Muscle layer of duodenum (tissue), 2 donors: Measurements from ENCODE around the gene NVL.
"Not testable (repeated sequence)": the region's sequence is repeated elsewhere in the genome, so short reads cannot be mapped to it uniquely, and the experiment has no call there.

Experiments used
- H3K27ac ChIP-seq: one replicate; pipeline ENCODE4 v1.7.0; 2013; ENCODE audit warnings: mild to moderate bottlenecking, low read length
- H3K27me3 ChIP-seq: one replicate; pipeline ENCODE4 v1.7.0; 2013; ENCODE audit warnings: low read depth, mild to moderate bottlenecking, control low read depth, low read length
- H3K36me3 ChIP-seq, 2 donors: one replicate each; pipeline ENCODE4 v1.7.0; 2013; ENCODE audit warnings: low read length in 2 of 2, control low read depth in 1 of 2, mild to moderate bottlenecking in 1 of 2; ENCODE audit not compliant: insufficient read depth in 2 of 2, control insufficient read depth in 1 of 2
- H3K4me1 ChIP-seq, 2 donors: one replicate each; pipeline ENCODE4 v1.7.0; 2013; ENCODE audit warnings: low read length in 2 of 2, mild to moderate bottlenecking in 2 of 2, control low read depth in 1 of 2, moderate library complexity in 1 of 2; ENCODE audit not compliant: insufficient read depth in 2 of 2, control insufficient read depth in 1 of 2
- H3K4me3 ChIP-seq, 2 donors: one replicate each; pipeline ENCODE4 v1.7.0; 2013; ENCODE audit warnings: low read length in 2 of 2, low read depth in 1 of 2, mild to moderate bottlenecking in 1 of 2
- H3K9me3 ChIP-seq, 2 donors: one replicate each; pipeline ENCODE4 v1.7.0; 2013; ENCODE audit warnings: low read length in 2 of 2, control low read depth in 1 of 2, mild to moderate bottlenecking in 1 of 2; ENCODE audit not compliant: control insufficient read depth in 1 of 2
- donor health status: healthy.

The NVL gene

GRCh38 chr1:224333309-224333926, 3.4 kb upstream of the NVL start:
- Histone ChIP-seq H3K27ac (no peak overlapping the region), H3K27me3 (no peaks in the 10 kb centered on the region), H3K36me3 (no peaks in the 10 kb centered on the region), H3K4me1 (peaks cover 0 to 19% of the 10 kb centered on the region in 2 donors), H3K4me3 (no peak overlapping the region), H3K9me3 (no peaks in the 10 kb centered on the region)

DNA sequence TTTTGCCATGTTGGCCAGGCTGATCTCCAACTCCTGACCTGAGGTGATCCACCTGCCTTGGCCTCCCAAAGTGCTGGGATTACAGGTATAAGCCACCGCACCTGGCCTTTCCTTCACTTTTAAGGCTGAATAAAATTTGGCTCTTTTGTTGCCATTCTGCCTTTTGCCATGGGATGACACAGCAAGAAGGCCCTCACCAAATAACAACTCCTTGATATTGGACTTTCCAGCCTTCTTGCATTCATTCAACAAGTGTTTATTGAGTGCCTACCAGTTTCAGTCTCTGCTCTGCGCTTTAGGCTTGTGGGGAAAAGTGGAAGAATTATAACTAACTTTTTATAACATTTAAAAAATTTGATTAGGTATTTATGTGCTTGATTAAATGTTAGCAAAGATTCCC, 1.9 kb upstream of the NVL start:
- Histone ChIP-seq H3K27me3 (no peaks in the 10 kb centered on the region), H3K36me3 (no peaks in the 10 kb centered on the region), H3K4me3 (no peak overlapping the region), H3K27ac (no peak overlapping the region), H3K9me3 (no peaks in the 10 kb centered on the region), H3K4me1 (peaks cover 0 to 22% of the 10 kb centered on the region in 2 donors)

DNA sequence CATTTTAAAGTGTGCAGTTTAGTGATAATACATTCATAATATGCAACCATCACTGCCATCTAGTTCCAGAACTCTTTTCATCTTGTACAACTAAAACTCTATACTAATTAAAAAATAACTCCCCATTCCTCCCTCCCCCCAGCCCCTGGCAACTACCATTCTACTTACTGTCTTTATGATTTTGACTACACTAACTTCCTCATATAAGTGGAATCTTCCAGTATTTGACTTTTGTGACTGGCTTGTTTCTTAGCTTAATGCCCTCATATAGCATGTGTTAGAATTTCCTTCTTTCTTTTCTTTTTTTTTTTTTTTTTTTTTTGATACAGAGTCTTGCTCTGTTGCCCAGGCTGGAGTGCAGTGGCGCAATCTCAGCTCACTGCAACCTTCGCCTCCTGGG, 1.4 kb upstream of the NVL start:
- peaks cover 0 to 22% of the 10 kb centered on the region in 2 donors for H3K4me1 ChIP-seq
- no peak overlapping the region for H3K4me3 ChIP-seq
- no peak overlapping the region for H3K27ac ChIP-seq
- H3K27me3 ChIP-seq: no peaks in the 10 kb centered on the region
- H3K36me3 ChIP-seq: no peaks in the 10 kb centered on the region
- H3K9me3 ChIP-seq: no peaks in the 10 kb centered on the region

DNA sequence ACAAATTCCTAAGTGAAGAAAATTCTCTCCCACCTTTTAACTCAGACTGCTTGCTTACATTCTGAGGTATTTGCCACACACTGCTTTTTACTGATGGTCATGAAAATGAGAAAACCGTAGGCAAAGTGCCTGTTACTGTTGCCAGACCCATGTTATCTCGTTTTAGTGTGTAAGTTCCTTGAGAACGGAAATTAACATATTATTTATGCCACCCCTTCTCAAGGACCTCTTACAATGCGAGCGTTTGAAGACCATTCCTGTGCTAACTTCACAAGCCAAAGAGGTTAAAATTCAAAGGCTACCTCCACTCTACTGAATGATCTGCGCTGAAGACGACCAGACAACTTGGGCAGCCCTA, 509 bp downstream of the NVL start:
- H3K4me3 ChIP-seq: peak overlapping the region; percentile 85 to 99

DNA sequence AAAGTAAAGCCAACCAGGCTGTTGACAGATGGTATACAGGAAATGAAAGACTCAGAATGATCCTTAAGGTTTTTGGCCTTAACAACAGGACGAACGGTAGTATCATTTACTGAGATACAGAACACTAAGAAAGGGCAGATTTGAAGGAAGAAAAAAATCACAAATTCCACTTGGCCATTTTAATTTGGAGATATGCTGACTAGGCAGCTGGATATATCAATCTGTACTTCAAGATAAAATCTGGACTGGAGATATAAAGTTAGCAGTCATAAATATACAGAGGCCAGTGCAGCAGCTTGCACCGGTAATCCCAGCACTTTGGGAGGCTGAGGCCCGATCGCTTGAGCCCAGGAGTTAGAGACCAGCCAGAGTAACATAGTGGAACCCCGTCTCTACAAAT, 1.3 kb downstream of the NVL start:
- Histone ChIP-seq H3K9me3 (no peaks in the 10 kb centered on the region), H3K27ac (no peak overlapping the region), H3K27me3 (no peaks in the 10 kb centered on the region), H3K4me3 (peak overlapping the region in 1 of 2 donors; percentile 99), H3K36me3 (no peaks in the 10 kb centered on the region), H3K4me1 (peaks cover 0 to 22% of the 10 kb centered on the region in 2 donors)

More for the DNA sequence above, 509 bp downstream of the NVL start:
- Histone ChIP-seq H3K27ac (peak overlapping the region; percentile 97), H3K27me3 (no peaks in the 10 kb centered on the region), H3K4me1 (peaks cover 0 to 22% of the 10 kb centered on the region in 2 donors), H3K36me3 (no peaks in the 10 kb centered on the region), H3K9me3 (no peaks in the 10 kb centered on the region)

- Histone ChIP-seq H3K4me1 (peaks cover 0 to 18% of the 10 kb centered on the region in 2 donors), H3K27me3 (no peaks in the 10 kb centered on the region), H3K36me3 (no peaks in the 10 kb centered on the region), H3K4me3 (no peak overlapping the region), H3K9me3 (no peaks in the 10 kb centered on the region), H3K27ac (no peak overlapping the region)
These were observed 4.0 kb downstream of the NVL start for GRCh38 chr1:224325959-224326358.

DNA sequence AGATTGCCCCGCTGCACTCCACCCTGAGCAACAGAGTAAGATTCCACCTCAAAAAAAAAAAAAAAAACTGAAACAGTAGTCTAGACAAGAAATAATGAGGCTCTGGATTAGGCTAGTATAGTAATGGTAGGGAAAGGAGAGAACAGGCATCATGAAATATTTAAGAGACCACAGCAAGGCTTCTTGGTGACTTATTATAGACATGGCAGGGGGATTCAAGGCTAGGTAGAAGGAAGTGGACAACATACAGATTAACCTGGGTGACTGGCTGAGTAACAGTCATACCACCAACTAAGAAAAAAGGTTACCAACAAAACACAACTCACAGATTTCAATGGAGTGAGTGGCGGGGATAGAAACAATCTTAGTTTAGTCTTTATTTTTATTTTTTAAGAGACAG, 8.3 kb downstream of the NVL start:
- Histone ChIP-seq H3K4me1 (no peaks in the 10 kb centered on the region), H3K36me3 (peaks cover 4 to 10% of the 10 kb centered on the region in 2 donors), H3K9me3 (no peaks in the 10 kb centered on the region), H3K4me3 (no peak overlapping the region), H3K27ac (no peak overlapping the region), H3K27me3 (no peaks in the 10 kb centered on the region)

GRCh38 chr1:224317383-224318045, 12.5 kb downstream of the NVL start:
- Histone ChIP-seq H3K4me1 (no peaks in the 10 kb centered on the region), H3K27me3 (no peaks in the 10 kb centered on the region), H3K4me3 (no peak overlapping the region), H3K36me3 (peaks cover 24 to 28% of the 10 kb centered on the region in 2 donors), H3K9me3 (no peaks in the 10 kb centered on the region), H3K27ac (no peak overlapping the region)

DNA sequence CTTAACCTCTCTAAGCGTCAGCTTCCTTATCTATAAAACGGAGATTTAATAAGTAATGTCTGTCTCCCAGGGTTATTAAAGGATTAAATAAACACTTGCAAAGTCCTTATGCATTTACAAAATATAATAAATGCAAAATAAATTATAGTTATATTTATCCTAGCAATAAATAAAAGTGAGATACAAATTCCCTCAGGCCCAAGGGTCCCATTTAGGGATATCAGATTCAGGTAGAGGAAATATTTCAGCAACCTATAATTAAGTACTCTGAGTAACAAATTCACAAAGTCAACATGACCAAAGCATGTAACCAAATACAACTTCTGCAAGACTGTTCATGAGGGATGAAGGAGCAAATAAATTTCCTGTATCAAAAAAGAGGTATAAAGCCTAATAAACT, 17.9 kb downstream of the NVL start:
- Histone ChIP-seq H3K4me1 (no peaks in the 10 kb centered on the region), H3K9me3 (no peaks in the 10 kb centered on the region), H3K27ac (no peak overlapping the region), H3K36me3 (peaks cover 30 to 61% of the 10 kb centered on the region in 2 donors), H3K27me3 (no peaks in the 10 kb centered on the region), H3K4me3 (no peak overlapping the region)

- H3K4me1 ChIP-seq, H3K27me3 ChIP-seq, H3K27ac ChIP-seq, H3K9me3 ChIP-seq, H3K4me3 ChIP-seq: not testable (repeated sequence)
- peaks cover 30 to 66% of the 10 kb centered on the region in 2 donors for H3K36me3 ChIP-seq
These were observed 18.5 kb downstream of the NVL start for GRCh38 chr1:224311503-224311902.

DNA sequence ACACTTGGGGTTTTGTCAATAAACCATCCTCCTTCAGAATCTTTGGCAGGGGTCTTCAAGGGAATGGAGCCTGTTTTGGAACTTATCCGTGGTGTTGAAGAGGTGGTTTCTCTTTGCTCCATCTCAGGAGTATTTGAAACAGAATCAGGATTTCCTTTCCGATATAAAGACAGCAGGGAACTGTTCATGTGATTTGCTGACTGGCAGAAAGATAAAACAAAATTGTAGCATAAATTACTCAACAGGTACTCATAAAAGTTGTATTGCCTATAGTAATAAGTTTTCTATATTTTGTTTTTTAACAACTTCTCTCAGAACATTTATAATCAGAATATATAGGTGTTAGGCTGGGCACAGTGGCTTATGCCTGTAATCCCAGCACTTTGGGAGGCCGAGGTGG, 21.9 kb downstream of the NVL start:
- H3K36me3 ChIP-seq: peaks cover 27 to 67% of the 10 kb centered on the region in 2 donors
- no peak overlapping the region for H3K27ac ChIP-seq
- H3K9me3 ChIP-seq: no peaks in the 10 kb centered on the region
- no peaks in the 10 kb centered on the region for H3K27me3 ChIP-seq
- no peak overlapping the region for H3K4me3 ChIP-seq
- no peaks in the 10 kb centered on the region for H3K4me1 ChIP-seq

GRCh38 chr1:224304767-224305166, 25.2 kb downstream of the NVL start:
- Histone ChIP-seq H3K4me3 (no peak overlapping the region), H3K36me3 (peaks cover 48 to 78% of the 10 kb centered on the region in 2 donors)

More at GRCh38 chr1:224304767-224305166, 25.2 kb downstream of the NVL start:
- Histone ChIP-seq H3K27ac (no peak overlapping the region), H3K9me3 (no peaks in the 10 kb centered on the region), H3K4me1 (no peaks in the 10 kb centered on the region), H3K27me3 (no peaks in the 10 kb centered on the region)
